ENCODE measurements around the gene CADPS.

The CADPS gene

GRCh38 chr3:62525281-62525680 is 349.9 kb downstream of the CADPS start:
- no peak for TF ChIP-seq CTCF (conservative IDR thresholded peaks at IDR 0.05; ENCODE audit: low read length)
- H3K4me3 ChIP-seq (ENCODE audit: low read length) = no peak overlapping the region
- DNase-seq (ENCODE audit: low read depth) = peak; percentile 26

GRCh38 chr3:62523672-62524071 is 351.5 kb downstream of the CADPS start:
- TF ChIP-seq CTCF (conservative IDR thresholded peaks at IDR 0.05; ENCODE audit: low read length) = no peak
- DNase-seq (ENCODE audit: low read depth) = no peak
- H3K4me3 ChIP-seq (ENCODE audit: low read length) = no peak overlapping the region

GRCh38 chr3:62521464-62522105 is 353.6 kb downstream of the CADPS start:
- TF ChIP-seq CTCF (conservative IDR thresholded peaks at IDR 0.05; ENCODE audit: low read length) = no peak
- DNase-seq (ENCODE audit: low read depth) = no peak
- no peak overlapping the region for H3K4me3 ChIP-seq (ENCODE audit: low read length)

- TF ChIP-seq CTCF (conservative IDR thresholded peaks at IDR 0.05; ENCODE audit: low read length) = no peak
- no peak overlapping the region for H3K4me3 ChIP-seq (ENCODE audit: low read length)
- DNase-seq (ENCODE audit: low read depth) = no peak
Measured at GRCh38 chr3:62503516-62503915, 371.7 kb downstream of the CADPS start.

DNA sequence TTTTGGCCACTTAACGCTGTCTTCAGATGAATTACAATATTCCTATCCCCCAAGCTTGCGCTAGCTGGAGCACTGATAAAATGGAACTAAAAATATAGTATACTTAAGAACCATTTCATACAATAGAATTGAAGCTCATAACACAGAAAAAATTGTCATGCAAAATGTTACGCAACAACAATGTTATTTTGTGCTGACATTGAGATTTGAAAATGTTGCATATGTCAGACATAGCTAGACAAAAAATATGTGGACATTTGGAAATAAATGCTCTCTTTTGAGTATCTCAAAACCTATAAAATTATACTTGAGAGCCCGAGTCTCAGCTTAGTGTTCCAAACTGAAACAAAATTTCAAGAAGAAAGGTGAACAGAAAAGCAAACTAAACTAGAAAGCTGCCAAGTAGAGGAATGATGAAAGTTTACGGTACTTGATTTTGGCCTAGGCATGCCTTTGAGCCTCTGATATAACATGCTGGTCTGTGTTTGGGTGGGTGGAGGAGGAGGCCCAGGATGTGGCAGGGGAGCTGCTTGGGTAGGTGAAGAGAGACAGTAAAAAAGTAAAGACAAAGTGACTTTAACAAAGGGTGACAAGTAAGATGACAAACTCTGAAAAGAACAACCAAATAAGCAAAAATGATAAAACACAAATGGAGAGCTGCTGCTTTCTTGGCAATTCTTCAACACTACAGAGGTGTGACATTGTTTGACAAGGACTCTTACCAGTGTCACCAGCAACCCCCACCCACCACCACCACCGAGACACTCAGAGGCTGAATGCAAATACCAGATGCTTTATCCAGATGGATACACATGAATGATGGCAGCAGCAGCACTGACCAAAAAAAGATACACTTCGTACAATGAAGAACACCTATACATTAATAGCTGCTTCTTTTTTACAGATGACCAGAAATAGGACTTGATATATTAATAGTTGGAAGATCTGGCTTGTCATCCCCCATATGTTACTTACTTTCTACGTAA is 372.6 kb downstream of the CADPS start:
- TF ChIP-seq CTCF (conservative IDR thresholded peaks at IDR 0.05; ENCODE audit: low read length) = no peak
- DNase-seq (ENCODE audit: low read depth) = no peak
- H3K4me3 ChIP-seq (ENCODE audit: low read length) = no peak overlapping the region

DNA sequence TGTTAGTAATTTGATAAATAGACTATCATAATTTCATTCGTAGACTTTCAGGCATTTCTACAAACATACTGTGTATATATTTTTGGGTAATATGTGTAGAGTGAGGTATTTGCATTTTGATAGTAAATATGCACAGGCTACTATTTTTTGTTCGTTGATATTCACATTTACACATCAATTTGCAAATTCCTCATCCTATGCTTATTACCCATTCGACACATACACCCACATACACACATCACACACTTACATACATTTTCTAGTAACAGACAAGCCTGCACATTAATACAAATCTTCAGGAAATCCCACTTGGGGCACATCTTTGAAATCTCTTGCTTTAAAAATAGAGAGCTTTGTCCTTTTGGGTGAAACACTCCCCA is 373.9 kb downstream of the CADPS start:
- DNase-seq (ENCODE audit: low read depth) = no peak
- no peak overlapping the region for H3K4me3 ChIP-seq (ENCODE audit: low read length)
- no peak for TF ChIP-seq CTCF (conservative IDR thresholded peaks at IDR 0.05; ENCODE audit: low read length)

Data from AG10803 (cell line).